Suprapubic skin (tissue), 4 donors: ENCODE measurements around the gene ZFAND2B.

ENCODE experiments used
- EP300 ChIP-seq: sonication (generic); formaldehyde crosslinking; IDR thresholded peaks from one replicate; pipeline ENCODE4 v1.6.1; 2017; ENCODE audit warnings: antibody characterized with exemption
- POLR2A ChIP-seq, 2 donors: fragments of 450-650 bp; IDR thresholded peaks; one replicate each; pipeline ENCODE4 v1.6.1; 2017; ENCODE audit warnings: antibody characterized with exemption in 2 of 2, mild to moderate bottlenecking in 2 of 2, moderate library complexity in 2 of 2
- POLR2AphosphoS5 ChIP-seq, 3 donors: sonication (generic); formaldehyde crosslinking; IDR thresholded peaks; one replicate each; pipeline ENCODE4 v1.6.1; 2017; ENCODE audit warnings: antibody characterized with exemption in 3 of 3
- TF ChIP-seq, protein P1 (sequence below), 2 donors: fragments of 200-600 bp in 1 of 2; fragments of 450-650 bp in 1 of 2; sonication (generic) in 1 of 2; IDR thresholded peaks; one replicate each; pipeline ENCODE4 v1.5.1; 2016 to 2019; ENCODE audit warnings: antibody characterized with exemption in 2 of 2, mild to moderate bottlenecking in 1 of 2, moderate library complexity in 1 of 2

DNA sequence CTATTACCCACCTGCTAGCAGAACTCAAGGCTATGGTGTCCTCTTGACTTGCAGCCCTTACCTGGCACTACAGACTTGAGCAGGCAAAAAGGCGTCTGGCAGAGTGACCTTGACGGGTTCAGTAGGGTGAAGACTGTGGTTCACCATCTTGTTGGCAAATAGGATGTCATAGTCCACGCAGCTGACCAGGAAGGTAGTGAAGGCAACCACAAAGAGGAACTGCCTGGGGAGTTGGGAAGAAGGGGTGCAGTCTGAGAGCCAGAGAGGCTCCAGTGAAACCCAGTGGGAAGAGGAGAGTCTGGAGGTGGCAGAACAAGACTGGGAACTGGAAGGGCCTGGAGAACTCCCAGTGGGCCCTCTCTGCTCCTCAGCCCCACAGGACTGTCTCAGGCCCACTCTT lies 18.8 kb downstream of the ZFAND2B start:
- no peak for TF ChIP-seq POLR2A (IDR thresholded peaks at IDR 0.05)
- TF ChIP-seq, protein P1, sequence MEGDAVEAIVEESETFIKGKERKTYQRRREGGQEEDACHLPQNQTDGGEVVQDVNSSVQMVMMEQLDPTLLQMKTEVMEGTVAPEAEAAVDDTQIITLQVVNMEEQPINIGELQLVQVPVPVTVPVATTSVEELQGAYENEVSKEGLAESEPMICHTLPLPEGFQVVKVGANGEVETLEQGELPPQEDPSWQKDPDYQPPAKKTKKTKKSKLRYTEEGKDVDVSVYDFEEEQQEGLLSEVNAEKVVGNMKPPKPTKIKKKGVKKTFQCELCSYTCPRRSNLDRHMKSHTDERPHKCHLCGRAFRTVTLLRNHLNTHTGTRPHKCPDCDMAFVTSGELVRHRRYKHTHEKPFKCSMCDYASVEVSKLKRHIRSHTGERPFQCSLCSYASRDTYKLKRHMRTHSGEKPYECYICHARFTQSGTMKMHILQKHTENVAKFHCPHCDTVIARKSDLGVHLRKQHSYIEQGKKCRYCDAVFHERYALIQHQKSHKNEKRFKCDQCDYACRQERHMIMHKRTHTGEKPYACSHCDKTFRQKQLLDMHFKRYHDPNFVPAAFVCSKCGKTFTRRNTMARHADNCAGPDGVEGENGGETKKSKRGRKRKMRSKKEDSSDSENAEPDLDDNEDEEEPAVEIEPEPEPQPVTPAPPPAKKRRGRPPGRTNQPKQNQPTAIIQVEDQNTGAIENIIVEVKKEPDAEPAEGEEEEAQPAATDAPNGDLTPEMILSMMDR (IDR thresholded peaks at IDR 0.05) = no peak
- no peak for TF ChIP-seq POLR2AphosphoS5 (IDR thresholded peaks at IDR 0.05)
- TF ChIP-seq EP300 = no peak
